Skeletal muscle tissue (tissue), 5 donors: Measurements from ENCODE around the gene OLA1. TPM values are rescaled to one million over a fixed set of nuclear protein-coding genes. Genes with fewer than 3 reads are reported as not detected.

Source experiments
- H3K27ac ChIP-seq: one replicate; pipeline ENCODE4 v1.7.0; 2013; ENCODE audit warnings: mild to moderate bottlenecking, low read depth, low read length, inconsistent platforms
- H3K27me3 ChIP-seq, 3 donors: one replicate each; pipeline ENCODE4 v1.7.0; 2013; ENCODE audit warnings: low read length in 3 of 3; ENCODE audit not compliant: control insufficient read depth in 3 of 3, insufficient read depth in 3 of 3
- H3K36me3 ChIP-seq, 3 donors: one replicate each; pipeline ENCODE4 v1.7.0; 2013; ENCODE audit warnings: low read length in 3 of 3; ENCODE audit not compliant: control insufficient read depth in 3 of 3, insufficient read depth in 3 of 3
- H3K4me1 ChIP-seq, 3 donors: one replicate each; pipeline ENCODE4 v1.7.0; 2013; ENCODE audit warnings: low read length in 3 of 3, mild to moderate bottlenecking in 3 of 3; ENCODE audit not compliant: control insufficient read depth in 3 of 3, insufficient read depth in 3 of 3
- H3K4me3 ChIP-seq, 3 donors: one replicate each; pipeline ENCODE4 v1.7.0; 2013; ENCODE audit warnings: low read length in 3 of 3
- H3K9ac ChIP-seq, 3 donors: one replicate each; pipeline ENCODE4 v1.7.0; 2013; ENCODE audit warnings: low read length in 3 of 3, mild to moderate bottlenecking in 3 of 3, moderate library complexity in 2 of 3, low read depth in 1 of 3
- H3K9me3 ChIP-seq, 3 donors: one replicate each; pipeline ENCODE4 v1.7.0; 2013; ENCODE audit warnings: low read length in 3 of 3; ENCODE audit not compliant: control insufficient read depth in 3 of 3
- small RNA-seq: library from RNA; depleted of rRNA; stranded (forward); fragments of <200 nt; gene quantifications from one replicate; pipeline ENCODE3, GENCODE V24; 2014
- total RNA-seq: library from RNA; depleted of rRNA; stranded (reverse); fragments of >200 nt; gene quantifications from one replicate; pipeline ENCODE4 v1.2.3, GENCODE V29; 2014
- donor health status: Osteomylitis.

The OLA1 gene
- total RNA-seq, 1 donor from 2014 or later, result 90.3 TPM

DNA sequence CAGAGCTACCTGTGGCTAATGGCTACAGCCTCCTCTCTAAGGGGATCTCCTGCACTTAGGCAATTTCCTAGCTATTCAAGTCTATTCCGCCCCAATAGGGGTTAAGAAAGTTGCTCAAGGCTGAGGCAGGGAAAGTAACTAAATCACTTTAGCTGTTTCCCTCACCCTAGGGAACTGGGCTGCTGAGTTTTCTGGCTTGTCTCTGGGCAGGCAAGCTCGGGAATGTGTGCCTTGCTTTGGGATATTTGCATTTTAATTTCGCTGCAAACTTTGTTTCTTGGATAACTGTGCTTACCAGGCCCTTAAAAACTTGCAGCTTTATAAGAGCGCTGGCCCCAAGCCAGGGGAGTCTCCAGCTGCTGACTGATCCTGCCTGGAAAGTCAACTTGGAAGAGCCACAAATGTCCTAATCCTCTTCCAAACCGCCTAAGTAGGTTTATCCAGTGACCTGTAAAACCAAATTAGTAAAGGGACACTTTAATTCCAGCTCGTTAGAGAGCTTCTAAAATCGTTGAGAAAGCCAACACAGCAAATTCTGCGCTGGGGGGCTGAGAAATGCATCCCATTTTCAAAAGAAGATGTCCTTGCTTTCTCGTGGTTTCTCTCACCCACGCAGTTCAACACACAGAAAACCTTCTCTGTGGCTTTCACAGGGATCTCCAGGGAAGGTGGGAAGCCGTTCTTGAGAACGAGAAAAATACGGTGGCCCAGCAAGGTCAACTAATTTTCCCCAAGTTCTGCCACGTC is 223.6 kb downstream of the OLA1 start:
- Histone ChIP-seq H3K36me3 (no peaks in the 10 kb centered on the region), H3K9me3 (no peaks in the 10 kb centered on the region), H3K27ac (peak overlapping the region; percentile 90), H3K4me3 (peak overlapping the region; percentile 11 to 54 (median 19)), H3K4me1 (peaks cover 34 to 39% (median 36%) of the 10 kb centered on the region in 3 donors), H3K27me3 (no peaks in the 10 kb centered on the region), H3K9ac (peak overlapping the region; percentile 6 to 42 (median 34))

DNA sequence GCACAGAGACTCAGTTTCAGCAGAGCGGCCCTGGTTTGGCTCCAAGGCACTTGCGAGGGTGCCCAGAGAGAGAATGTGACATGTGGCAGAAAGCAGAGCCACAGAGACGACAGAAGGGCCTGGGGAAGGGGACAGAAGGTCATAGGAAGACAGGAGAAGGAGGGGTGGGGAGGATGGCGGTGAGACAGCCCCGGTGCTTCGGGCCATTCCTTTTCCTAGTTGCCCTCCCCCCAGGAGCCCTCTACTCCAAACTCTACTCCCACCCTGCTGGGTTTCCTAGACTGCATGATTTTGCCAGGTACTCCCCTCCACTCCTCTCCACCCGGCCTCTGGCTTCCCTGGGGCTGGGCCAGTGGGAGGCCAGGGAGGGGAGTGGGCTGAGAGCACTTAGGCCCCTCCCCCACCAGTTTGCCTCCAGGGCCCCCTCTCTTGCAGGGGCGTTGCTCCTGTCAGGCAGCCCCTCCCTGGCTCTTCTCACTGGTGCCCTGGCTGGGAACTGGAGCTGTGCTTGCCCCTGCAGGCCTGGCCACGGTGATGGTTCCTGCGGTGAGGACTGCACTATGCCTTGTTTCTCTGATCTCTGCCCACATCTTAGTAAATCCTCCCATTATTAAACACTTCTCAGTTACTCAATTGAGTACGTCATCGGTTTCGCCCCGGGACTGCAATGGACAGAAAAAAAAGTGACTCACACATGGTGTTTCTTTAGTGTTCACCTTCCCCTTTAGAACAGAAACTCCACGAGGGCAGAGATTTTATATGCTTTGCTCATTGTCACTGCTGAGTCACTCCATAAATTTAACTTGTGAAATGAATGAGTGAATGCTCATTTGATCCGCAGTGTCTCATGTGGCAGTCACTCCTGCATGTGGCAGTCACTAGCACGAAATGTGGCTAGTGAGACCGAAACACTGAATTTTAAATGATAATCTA is 224.5 kb downstream of the OLA1 start:
- peaks cover 34 to 39% (median 36%) of the 10 kb centered on the region in 3 donors for H3K4me1 ChIP-seq
- no peaks in the 10 kb centered on the region for H3K9me3 ChIP-seq
- no peaks in the 10 kb centered on the region for H3K36me3 ChIP-seq
- H3K27me3 ChIP-seq, result no peaks in the 10 kb centered on the region
- peak overlapping the region; percentile 10 to 59 (median 54) for H3K4me3 ChIP-seq
- H3K9ac ChIP-seq, result peak overlapping the region; percentile 6 to 65 (median 50)
- peak overlapping the region; percentile 90 for H3K27ac ChIP-seq

Small RNAs within 50 kb of the gene (small RNA-seq; reads per million reads assigned to genes)
- not detected for gene RF00019

Other genes with a start within 250 kb of the OLA1 start
- not detected for gene SP9, start 86.4 kb upstream of the OLA1 start, total RNA-seq
- 14.6 TPM for gene SCRN3, start 147.2 kb upstream of the OLA1 start, total RNA-seq
- gene GPR155, start 238.5 kb upstream of the OLA1 start, total RNA-seq, result 3.1 TPM